Fibroblast of pulmonary artery (primary cell): ENCODE measurements around the gene WASL.
A peak's percentile ranks its signal among the peaks of the same experiment; 100 is the strongest.

Source experiments
- DNase-seq: peaks from one replicate; pipeline ENCODE4 v3.0.0-alpha.2; 2010; ENCODE audit warnings: low read depth
- H3K4me3 ChIP-seq: replicated peaks from 2 replicates; pipeline ENCODE4 v1.5.1; 2011; ENCODE audit warnings: low read depth, mild to moderate bottlenecking, control low read depth, low read length, moderate library complexity
- TF ChIP-seq, protein P1 (sequence below): IDR thresholded peaks from 2 replicates; pipeline ENCODE4 v1.5.1; 2011; ENCODE audit warnings: mild to moderate bottlenecking, control low read depth, low read length, inconsistent platforms; ENCODE audit errors: missing control alignments

The WASL gene

GRCh38 chr7:123789817-123790216 lies 41.0 kb upstream of the WASL start:
- DNase-seq = no peak
- TF ChIP-seq, protein P1, sequence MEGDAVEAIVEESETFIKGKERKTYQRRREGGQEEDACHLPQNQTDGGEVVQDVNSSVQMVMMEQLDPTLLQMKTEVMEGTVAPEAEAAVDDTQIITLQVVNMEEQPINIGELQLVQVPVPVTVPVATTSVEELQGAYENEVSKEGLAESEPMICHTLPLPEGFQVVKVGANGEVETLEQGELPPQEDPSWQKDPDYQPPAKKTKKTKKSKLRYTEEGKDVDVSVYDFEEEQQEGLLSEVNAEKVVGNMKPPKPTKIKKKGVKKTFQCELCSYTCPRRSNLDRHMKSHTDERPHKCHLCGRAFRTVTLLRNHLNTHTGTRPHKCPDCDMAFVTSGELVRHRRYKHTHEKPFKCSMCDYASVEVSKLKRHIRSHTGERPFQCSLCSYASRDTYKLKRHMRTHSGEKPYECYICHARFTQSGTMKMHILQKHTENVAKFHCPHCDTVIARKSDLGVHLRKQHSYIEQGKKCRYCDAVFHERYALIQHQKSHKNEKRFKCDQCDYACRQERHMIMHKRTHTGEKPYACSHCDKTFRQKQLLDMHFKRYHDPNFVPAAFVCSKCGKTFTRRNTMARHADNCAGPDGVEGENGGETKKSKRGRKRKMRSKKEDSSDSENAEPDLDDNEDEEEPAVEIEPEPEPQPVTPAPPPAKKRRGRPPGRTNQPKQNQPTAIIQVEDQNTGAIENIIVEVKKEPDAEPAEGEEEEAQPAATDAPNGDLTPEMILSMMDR = no peak

DNA sequence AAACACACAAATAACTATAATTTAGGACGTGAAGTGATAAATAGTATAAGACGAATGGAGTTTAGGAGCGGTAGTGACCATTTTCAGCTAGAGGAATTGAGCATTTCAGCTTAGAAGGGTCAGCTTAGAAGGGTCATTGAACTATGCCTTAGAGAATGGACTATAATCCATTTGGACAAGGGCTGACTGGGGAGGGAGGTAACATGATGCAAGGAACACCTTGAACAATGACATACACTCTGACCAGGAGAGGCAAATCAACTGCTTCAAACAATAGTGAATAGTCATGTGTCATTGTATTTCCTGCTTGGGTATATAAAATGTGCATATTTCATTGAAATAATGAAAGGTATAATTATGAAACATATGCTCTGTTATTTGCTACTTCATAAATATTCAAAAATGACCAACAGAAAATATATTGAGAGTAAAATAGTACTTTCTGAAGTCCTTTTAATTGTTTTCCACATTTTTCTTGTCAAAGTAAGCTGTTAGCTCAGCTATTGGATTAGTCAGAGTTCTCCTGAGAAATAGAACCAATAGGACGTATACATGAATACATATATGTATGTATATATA lies 40.5 kb upstream of the WASL start:
- H3K4me3 ChIP-seq = no peak overlapping the region
- no peak for DNase-seq
- TF ChIP-seq, protein P1 = no peak

More at GRCh38 chr7:123789817-123790216, 41.0 kb upstream of the WASL start:
- no peak overlapping the region for H3K4me3 ChIP-seq

DNA sequence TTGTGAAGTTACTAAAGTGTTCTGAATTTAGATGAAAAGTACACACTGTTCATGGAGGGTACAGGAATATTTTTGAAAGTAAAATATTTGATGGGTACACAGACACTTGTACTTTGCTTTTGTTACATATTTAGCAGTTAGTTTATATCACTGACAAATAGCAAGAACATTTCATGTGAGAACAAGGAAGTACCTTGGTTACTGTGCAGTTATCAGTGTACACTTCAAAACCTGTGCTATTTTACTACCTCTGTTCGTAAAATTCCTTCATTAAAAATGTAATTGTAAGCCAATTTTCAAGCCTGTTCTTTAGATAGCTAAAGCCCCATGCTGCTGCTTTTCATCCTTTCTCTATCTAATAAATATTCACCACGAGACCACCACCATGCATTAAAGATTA lies 39.8 kb upstream of the WASL start:
- DNase-seq = no peak
- TF ChIP-seq, protein P1 = no peak
- no peak overlapping the region for H3K4me3 ChIP-seq

DNA sequence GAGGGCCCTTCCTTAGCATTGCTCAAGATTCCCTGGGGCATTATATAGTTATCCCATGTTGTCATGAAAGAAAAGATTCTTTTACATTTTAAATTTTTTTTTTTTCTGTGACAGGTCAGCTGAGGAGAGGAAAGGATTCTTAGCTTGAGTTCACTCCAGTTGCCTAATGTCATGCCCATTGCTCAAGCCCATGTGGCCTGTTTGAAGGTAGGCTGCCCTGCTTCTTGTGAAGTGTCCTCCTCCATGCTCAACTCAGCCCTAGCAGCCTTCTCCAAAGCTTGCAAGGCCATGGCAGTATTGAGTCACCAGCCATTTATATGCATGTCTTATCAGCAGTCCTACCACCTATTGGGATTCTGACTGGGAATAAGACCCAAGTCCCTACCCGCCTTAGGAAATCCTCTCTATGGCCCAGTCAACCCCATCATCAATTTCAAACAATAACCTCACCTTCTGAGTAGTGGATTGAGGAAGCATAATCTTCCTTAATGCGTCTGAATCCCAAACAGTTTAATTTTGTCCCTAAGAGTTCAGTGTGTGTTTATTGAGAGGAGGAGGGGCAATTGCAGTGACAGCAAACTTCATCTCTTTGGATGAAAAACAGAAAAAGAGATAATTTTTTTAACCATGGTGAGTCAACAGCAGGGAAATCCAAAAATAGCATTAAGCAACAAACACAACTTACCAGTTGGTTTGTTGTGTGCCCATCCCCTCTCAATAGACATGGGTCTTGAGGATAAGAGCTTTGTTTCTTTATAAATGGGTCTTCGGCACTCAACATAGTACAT lies 38.6 kb upstream of the WASL start:
- H3K4me3 ChIP-seq = no peak overlapping the region
- TF ChIP-seq, protein P1 = no peak
- DNase-seq = peak; percentile 36

DNA sequence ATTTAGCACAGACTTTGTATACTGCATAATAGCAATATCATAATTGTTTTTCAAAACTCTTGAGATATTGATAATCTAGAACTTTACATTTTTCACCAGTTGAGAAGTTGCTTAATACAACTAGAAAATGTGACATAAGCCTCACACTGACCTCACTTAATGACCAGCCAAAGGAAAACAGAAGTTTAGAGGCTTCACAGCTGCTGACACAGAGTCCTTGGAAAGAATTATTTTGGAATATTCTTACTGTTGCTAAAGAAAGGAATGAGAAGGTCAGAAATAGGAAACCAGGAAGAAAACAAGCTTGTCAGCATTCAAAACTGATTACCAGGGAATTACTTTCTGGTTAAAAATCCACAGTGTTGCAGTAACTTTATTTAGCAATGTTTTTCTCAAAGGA lies 35.5 kb upstream of the WASL start:
- TF ChIP-seq, protein P1 = no peak
- peak; percentile 76 for DNase-seq

GRCh38 chr7:123783820-123784219 lies 35.0 kb upstream of the WASL start:
- TF ChIP-seq, protein P1 = no peak
- no peak overlapping the region for H3K4me3 ChIP-seq
- no peak for DNase-seq

More for the DNA sequence above, 35.5 kb upstream of the WASL start:
- H3K4me3 ChIP-seq = no peak overlapping the region
